NCI-H2196 treated with DMSO at 0.1 percent for 48 hours (cell line): ENCODE results near the gene AATK.

Experiments
- DNase-seq: peaks from one replicate; lab custom pipeline; 2025; ENCODE audit not compliant: unreplicated experiment; lab: John Stamatoyannopoulos, UW

The AATK gene

DNA sequence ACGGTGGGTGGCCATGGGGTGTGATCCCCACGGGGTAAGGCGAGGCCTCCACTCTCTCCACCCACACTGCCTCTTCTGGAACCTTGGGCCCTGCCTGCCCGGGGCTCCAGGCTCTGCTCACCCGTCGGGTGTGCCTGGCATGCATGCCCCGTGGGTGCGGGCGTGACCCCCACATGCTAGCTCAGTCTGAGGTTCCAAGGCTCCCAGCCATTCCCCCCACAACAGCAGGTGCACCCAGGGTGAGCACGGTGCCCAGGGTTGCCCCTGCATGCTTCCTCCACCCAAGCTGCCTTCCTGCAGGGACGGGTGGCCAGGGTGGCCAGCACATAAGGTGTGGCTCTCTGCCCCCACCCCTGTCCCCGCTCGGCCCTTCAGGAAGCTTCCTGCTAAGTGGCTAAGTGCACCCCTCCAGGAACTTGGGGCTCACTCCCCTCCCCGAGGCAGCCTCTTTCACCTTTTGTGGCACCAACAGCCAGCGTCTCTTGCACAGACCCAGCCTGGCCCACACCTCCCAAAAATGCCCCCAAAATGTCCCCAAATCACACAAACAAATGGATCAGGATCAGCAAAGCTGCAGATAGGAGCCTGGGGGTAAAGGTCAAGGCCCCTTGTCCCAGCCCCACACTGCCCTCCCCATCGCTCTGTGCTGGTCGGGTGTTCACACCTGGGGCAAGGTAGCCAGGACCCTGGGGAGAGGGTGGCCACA is 22.2 kb downstream of the AATK start:
- no peak for DNase-seq

DNA sequence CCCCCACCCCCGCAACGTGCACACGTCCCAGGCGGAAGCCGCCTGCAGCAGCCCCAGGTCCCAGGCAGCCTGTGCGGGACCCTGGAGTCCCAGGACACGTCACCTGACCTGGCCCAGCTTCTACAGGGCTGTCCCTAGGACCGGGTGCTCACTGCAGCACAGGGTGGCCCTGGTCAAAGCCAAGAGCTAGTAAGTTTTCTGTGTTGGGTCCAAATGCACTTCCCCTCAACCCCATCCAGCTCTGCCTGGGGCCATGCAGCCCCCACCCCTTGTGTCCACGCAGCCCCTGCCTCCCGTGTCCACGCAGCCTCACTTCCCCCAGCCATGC is 22.9 kb downstream of the AATK start:
- DNase-seq: no peak

DNA sequence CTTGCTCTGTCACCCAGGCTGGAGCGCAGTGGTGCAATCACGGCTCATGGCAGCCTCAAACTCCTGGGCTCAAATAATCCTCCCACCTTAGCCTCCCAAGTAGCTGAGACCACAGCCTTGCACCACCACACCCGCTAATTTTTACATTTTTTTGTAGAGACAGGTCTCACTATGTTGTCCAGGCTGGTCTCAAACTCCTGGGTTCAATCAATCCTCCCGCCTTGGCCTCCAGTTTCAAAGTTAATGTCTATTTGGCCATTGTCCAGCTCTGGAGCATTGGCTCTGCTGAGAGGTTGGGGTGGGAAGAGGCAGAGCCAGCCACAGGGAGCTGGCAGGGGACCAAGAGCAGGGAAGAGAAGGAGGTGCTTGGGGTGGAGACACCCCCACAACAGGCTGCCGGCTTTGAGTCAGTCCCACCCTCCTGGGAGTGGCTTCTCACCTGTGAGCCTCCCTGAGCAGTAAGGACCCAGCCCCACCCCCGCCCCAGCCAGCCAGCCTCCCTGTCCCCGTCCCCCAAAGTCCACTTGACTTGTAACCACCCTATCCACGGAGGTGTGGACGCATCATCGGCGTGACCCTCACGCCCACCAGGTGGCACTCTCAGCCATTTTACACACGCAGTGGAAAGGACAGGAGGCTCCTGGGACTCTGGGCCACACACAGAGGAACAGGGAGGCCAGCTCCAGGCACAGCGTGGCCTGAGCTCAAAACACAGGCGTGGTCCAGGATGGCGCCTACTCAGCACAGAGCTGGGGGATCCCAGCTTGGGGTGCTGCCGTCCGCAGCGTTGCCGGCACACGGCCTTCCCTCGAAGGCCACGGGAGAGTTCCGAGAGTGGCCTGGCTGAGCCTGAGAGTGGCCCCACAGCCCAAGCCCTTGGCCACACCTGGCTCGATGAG is 23.5 kb downstream of the AATK start:
- peak; percentile 96 for DNase-seq

DNA sequence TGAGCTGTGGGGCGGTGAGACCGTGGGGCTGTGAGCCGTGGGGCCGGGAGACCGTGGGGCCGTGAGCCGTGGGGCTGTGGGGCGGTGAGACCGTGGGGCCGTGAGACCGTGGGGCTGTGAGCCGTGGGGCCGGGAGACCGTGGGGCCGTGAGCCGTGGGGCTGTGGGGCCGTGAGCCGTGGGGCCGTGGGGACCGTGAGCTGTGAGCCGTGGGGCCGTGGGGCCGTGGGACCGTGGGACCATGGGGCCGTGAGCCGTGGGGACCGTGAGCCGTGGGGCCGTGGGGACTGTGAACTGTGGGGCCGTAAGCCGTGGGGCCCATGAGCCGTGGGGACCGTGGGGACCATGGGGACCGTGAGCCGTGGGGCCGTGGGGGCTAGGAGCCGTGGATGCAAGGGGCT is 25.3 kb downstream of the AATK start:
- no peak for DNase-seq

DNA sequence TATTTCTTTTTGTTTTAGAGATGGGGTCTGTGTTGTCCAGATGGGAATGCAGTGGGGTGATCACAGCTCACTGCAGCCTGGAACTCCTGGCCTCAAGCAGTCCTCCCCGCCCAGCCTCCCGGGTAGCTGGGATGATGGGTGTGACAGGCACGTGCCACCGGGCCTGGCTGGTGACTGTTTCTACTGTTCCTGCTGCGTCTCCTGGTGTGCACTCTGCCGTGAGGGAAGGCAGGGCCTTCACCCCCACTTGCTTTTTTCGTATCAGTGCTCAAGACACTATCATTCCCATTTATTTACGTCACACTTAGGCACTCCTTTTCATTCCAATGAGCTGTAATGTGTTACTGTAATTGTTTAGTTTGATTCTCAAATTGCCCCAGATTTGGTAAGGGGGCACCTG is 26.0 kb downstream of the AATK start:
- DNase-seq: no peak

DNA sequence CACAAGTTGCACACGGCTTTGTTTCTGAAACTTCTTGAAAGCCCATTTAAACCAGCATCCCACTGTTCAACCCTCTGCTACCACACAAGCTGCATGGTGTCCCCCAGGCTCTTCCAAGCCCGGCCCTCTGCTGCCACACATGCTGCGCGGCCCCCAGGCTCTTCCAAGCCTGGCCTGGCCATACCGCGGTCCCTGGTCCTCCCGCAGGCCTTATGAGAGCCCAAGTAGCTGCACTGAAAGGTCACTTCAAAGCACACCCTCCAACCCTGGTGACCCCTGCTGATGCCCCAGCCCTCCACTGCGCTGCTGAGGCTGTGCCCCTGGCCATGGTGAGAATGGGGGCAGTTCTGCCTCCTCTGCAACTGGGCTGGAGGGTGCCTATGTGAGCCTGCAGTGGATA is 26.6 kb downstream of the AATK start:
- DNase-seq: no peak

DNA sequence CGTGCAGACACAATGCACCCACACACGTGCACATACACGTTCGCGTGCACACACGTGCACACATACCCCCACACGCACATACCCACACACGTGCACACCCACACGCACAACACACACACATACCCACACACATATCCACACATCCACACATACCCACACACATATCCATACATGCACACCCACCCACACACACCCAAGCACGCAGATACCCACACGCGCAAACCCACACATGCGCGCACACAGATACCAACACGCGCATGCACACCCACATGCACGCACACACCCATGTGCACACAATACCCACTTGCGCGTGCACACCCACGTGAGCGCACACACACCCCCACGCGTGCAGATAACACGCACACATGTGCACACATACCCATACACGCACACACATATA is 27.5 kb downstream of the AATK start:
- DNase-seq: no peak

DNA sequence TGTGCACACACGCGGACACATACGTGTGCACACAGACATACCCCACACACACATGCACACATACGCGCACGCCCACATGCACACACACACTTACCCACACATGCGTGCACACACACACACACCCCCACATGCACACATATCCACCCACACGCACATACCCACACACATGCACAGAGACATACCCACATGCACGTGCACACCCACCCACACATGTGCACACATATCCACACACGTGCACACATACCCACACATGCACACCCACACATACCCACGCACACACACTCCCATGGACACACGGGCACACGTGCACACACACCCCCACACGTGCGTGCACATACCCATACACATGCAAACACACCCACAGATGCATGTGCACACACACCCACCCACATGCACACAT is 27.9 kb downstream of the AATK start:
- no peak for DNase-seq

DNA sequence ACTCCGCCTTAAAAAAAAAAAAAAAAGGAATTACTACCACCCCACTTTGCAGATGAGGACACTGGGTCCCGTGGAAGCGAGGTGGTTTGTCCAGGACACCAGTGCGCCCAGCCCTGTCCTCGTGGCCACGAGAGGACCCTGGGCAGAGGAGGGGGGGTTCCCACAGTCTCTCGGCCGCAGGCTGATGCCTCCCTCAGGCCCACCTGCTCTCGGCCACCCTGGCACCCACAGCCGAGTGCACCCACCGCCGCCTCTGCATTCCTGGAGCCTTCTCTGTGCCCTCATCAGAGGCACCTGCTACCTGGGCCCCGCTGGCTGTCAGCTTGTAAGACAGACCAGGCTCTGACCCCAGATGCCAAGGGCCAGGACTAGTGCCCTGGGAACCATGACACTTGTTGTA is 28.8 kb downstream of the AATK start:
- no peak for DNase-seq

DNA sequence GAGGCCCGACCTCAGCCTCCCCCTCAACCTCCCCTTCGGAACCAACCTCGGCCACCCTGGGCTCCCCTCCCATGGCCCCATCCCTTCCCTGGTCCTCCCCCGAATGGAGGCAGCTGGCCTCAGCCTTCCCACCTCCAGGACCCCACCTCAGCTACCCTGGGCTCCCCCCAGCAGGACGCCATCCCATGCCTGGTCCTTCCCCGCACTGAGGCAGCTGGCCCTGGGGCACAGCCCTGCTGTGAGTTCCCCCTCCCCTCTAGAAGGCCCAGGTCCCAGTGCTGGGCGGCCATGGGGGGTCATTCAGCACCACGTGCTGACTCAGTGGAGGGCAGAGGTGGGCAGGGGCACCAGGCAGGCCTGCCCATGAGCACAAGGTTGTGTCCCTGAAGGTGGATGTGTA is 29.7 kb downstream of the AATK start:
- DNase-seq: no peak

DNA sequence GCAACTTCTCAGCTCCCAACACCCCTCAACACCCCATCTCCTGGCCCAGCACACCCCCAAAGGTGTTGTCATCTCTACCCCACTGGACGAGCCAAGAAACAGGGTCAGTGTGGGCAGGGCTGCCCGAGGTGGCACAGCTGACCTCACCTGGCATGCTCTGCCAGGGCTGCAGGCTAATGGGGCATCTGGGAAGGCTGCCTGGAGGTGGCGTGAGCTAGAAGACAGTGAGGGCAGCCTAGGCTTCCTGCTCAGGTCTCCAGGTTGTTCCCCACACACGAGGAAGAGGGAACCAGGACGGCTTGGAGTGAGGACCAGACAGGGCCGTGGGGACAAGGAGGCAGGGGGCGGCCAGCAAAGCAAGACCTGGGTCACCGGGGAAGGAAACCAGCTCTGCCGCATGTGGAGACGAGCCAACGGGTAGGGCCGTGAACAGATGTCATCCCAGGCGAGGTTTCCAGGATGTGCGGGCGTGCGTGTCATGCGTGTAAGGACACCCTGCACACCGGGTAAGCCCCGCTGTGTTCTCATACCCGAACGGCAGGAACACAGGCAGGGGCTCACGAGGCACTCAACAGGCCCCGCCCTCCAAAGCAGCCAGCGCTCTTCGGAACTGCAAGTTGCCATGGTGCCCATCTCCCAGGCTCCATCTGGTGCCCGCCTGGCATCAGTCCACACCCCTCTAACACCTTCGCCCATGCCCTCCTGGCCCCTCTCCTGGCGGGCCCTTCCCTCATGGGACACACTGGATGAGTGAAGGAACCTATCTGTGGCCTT is 30.3 kb downstream of the AATK start:
- DNase-seq: no peak

DNA sequence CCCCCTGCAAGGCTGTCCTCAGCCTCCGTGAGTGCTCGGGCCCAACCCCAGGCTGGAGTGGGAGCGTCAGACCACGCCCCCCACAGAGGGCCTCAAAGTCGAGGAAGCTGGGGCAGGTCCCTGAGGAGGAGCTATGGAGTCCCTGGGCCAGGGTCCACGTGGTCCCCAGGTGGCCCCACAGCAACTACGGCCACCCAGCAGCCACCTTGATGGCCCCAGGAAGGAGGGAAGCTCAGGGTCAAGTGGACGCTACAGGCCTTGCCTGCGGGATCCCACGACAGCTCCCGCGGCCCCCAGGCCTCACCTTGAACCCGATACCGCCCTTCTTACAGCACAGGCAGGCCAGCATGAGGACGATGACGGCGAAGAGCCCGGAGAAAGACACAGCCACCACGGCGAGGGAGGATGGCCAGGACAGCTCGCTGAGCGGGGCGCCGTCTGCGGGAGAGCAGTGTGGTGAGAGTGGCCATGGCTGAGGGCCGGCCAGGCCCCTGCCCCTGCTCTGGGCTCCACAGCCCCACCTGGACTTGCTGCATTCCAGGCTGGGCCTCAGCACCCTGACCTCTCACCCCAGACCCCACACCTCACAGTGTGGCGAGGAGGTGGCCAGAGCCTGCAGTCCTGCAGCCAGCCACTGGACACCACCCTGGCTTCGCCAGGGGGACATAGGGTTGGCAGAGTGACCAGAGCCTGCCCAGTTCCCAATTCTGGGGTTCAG is 31.8 kb downstream of the AATK start:
- DNase-seq: no peak

DNA sequence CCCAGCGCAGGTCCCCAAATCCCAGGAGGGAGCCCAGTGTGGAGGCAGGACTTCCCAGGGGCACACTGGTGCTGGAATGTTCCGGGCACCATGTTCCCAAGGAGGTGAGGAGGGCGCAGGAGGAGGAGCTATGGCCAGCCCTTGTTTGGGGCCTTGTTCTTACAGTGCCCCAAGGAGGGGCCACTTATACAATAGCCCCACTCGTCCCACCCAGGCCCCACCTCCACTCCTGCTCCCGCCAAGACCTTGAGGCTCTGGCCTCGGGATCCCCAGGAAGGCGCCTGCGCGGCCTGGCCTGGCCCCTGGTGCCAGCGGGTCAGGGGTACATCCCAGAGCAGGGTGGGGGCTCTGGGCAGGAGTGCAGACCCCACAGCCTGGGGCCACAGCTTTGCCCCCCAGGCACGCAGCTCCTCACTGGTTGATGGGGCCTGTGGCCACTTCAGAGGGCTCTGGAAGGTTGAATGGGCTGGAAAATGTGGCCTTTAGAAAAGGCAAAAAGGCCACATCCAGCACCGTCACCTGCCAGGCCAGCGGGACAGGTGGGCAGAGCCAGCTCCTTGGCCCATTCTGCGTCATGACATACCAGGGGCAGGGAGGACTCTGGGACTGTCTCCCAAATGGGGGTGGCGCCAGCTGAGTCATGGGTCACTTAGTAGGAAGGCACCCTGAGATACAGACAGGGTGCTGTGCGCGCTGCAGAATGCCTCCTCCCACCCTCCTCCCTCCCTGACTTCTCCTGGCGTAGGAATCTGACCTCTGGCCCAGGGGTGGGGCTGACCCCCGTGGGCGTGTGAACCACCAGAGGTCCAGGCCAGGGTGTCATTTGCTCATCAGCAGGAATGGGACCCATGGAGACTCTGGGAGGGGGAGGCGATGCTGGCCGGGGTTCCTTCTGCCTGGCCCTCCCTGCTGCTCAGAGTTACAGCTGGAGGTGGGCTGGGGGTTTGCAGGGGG is 33.0 kb downstream of the AATK start:
- DNase-seq: no peak

DNA sequence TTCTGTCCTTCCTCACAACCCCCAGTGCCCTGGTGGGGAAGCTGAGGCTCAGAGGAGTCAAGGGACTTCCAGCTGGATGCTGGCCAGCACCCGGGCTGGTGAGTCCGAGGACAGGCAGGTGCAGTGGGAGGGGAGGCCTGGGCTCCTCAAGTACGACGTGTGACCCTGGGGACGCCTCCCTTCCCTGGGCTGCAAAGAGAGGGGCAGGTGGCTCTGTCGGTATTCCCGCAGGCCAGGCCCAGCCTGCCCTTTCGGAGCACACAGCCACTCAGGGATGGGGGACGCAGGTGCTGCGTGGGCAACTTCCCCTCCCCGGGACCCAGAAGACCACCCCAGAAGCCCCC is 33.9 kb downstream of the AATK start:
- DNase-seq: no peak

DNA sequence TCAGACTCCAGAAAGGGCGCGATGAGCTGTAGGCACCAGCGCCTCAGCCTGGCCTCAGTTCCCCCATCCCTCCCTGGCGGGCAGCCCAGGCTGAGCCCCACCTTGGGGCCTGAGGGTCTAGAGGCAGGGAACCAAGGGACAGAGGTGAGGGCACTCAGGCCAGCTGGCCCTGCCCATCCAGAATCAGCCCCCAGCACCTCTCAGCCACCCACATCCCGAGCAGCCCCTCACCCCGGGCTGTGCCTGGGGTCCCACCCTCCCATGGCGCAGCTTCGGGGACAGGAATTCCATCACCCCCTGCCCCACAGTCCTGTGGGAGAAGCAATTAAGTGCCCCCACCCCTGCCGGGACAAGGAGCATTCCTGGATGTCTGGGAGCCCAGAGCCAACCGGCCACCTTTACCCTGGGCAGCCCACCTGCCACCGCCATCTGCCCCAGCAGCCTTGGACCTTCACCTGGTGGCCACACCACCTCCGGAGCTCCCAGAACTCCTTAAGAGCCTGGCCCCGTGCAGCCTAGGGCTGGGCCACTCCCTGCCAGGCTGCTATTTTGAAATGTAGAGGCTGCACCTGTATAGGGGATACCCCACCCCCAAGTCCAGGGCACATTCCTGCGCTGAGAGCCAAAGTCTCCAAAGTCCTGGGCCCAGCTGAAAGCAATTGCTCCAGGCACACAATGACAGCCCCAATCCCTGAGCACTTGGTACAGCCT is 34.4 kb downstream of the AATK start:
- no peak for DNase-seq

DNA sequence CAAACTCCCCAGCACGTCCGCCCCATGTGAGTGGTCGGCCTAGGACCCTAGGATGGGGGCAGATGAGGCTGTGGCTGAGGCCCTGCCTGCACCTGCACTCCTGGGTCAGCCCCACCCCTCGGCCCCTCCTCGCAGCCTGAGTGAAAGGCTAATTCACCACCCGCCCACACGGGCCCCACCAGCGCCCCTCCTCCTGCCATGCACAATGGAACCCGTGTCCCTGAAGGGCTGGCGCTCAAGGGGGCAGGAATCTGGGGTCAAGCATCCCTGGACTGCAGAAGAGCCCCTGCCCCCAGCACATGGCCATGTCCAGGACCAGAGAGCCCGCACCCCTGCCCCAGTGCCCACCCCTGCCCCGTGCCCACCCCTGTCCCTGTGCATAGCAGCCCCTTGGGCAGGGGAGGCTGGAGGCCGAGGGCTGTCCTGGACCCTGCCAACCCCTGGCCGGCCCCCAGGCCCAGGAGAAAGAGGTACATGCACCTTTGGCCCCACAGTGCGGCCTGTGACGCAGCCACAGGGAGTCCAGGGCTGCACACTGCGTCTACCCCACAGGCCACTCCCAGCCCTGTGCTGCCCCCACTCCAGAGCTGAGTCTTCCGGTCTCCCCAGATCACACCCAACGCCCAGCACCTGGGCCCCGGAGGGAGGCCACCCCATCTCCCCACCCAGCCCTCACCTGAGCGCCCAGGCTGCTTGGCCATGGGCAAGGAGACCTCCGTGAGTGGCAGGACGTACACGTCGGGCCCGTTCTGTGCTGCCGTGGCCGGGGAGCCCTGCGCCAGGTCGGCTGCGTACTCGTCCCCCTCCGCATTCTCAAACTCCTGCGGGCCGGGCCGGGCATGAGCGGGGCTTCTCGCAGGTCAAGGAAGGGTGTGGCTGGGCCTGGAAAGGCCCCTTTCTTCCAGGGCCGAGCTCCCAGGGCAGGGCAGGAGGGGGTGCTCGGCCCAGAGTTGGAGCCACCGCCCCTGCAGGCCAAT is 35.3 kb downstream of the AATK start:
- DNase-seq: no peak

DNA sequence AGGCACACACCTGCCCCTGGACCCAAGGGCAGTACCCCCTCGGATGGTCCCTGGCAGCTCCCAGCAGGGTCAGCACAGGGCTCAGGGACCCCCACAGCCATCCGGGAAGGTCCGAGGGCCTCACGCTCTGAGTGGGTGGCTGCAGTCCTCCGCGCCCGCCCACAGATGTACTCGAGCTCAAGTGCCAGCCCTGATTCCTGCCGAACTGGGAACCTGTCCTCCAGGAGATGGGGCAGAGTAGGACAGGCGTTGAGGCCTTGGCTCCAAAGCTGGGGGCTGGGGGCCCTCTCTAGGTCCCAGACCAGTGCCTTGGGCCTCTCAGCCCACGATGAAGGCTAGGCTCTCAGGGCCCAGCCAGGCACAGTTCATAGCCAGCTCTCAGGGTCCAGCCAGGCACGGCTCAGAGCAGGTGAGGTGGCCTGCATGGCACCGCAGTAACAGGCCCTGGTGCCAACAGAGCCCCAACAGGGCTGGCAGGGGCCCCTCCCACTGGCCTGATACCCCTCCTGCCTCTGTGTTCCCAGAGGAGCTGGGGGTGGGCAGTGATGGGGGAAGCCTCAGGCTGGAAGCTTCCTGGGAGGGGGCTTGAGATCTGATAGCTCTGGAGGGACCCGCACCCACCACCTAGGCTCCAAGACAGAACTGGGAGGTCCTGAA is 36.2 kb downstream of the AATK start:
- no peak for DNase-seq

DNA sequence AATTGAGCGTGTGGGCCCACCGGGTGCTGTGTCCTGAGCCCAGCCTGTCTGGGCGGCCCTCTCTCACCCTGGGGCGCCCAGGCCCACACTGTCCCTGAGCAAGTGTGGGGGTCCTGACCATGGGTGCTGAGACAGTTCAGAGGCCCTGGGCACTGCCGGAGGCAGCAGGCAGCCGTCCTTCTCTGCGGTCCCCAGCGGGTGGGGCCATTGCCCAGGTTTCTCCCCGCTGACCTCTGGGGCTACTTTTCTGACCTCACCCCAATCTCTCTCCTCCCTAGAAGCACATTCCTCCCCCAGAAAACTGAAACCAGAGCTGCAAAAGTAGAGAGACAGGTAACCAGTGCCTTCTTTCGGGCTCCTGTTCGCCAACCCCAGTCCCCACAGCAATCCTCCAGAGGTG is 36.7 kb downstream of the AATK start:
- DNase-seq: no peak
